NK-92 treated with Interleukin-12 subunit alpha and Interleukin-12 subunit beta, amount 100 ng/mL, for 24 hours (cell line): ENCODE data around the gene ZYG11A.
"Not testable (repeated sequence)": the region's sequence is repeated elsewhere in the genome, so short reads cannot be mapped to it uniquely, and the experiment has no call there.

Source experiments
- DNase-seq: peaks from one replicate; lab custom pipeline; 2025; lab: John Stamatoyannopoulos, UW

ZYG11A gene

GRCh38 chr1:52842643-52843310, at the start of gene ZYG11A:
Gene ZYG11A, plus strand, starts transcription at chr1:52842760. Its CDS starts 124 bp downstream, at chr1:52842884.
- DNase-seq = no peak

GRCh38 chr1:52793717-52794116, 48.8 kb upstream of the ZYG11A start:
- not testable (repeated sequence) for DNase-seq

GRCh38 chr1:52795464-52795863, 47.1 kb upstream of the ZYG11A start:
- DNase-seq = no peak

- DNase-seq = no peak
Measured at GRCh38 chr1:52798331-52798730, 44.2 kb upstream of the ZYG11A start.

GRCh38 chr1:52801011-52801410, 41.5 kb upstream of the ZYG11A start:
- no peak for DNase-seq

GRCh38 chr1:52804083-52804482, 38.5 kb upstream of the ZYG11A start:
- DNase-seq = not testable (repeated sequence)

GRCh38 chr1:52814465-52814864, 28.1 kb upstream of the ZYG11A start:
- no peak for DNase-seq

GRCh38 chr1:52820830-52821229, 21.7 kb upstream of the ZYG11A start:
- not testable (repeated sequence) for DNase-seq

GRCh38 chr1:52825868-52826267, 16.7 kb upstream of the ZYG11A start:
- DNase-seq = no peak

GRCh38 chr1:52834798-52835197, 7.8 kb upstream of the ZYG11A start:
- DNase-seq = no peak

- DNase-seq = no peak
Measured at GRCh38 chr1:52836035-52836434, 6.5 kb upstream of the ZYG11A start.

- DNase-seq = not testable (repeated sequence)
Measured at GRCh38 chr1:52839175-52839574, 3.4 kb upstream of the ZYG11A start.

- DNase-seq = not testable (repeated sequence)
Measured at GRCh38 chr1:52845119-52845518, 2.6 kb downstream of the ZYG11A start.

GRCh38 chr1:52848423-52848822, 5.9 kb downstream of the ZYG11A start:
- DNase-seq = no peak

- DNase-seq = no peak
Measured at GRCh38 chr1:52850951-52851350, 8.4 kb downstream of the ZYG11A start.

- no peak for DNase-seq
Measured at GRCh38 chr1:52852854-52853253, 10.3 kb downstream of the ZYG11A start.

- DNase-seq = no peak
Measured at GRCh38 chr1:52855584-52855983, 13.0 kb downstream of the ZYG11A start.

GRCh38 chr1:52856026-52856425, 13.5 kb downstream of the ZYG11A start:
- DNase-seq = no peak

- no peak for DNase-seq
Measured at GRCh38 chr1:52857443-52857842, 14.9 kb downstream of the ZYG11A start.

- no peak for DNase-seq
Measured at GRCh38 chr1:52862666-52863458, 20.3 kb downstream of the ZYG11A start.

- DNase-seq = no peak
Measured at GRCh38 chr1:52867087-52867863, 24.7 kb downstream of the ZYG11A start.

- not testable (repeated sequence) for DNase-seq
Measured at GRCh38 chr1:52869727-52870126, 27.2 kb downstream of the ZYG11A start.

GRCh38 chr1:52876843-52877242, 34.3 kb downstream of the ZYG11A start:
- no peak for DNase-seq
